ENCODE measurements around the gene OR8B12.

DNA sequence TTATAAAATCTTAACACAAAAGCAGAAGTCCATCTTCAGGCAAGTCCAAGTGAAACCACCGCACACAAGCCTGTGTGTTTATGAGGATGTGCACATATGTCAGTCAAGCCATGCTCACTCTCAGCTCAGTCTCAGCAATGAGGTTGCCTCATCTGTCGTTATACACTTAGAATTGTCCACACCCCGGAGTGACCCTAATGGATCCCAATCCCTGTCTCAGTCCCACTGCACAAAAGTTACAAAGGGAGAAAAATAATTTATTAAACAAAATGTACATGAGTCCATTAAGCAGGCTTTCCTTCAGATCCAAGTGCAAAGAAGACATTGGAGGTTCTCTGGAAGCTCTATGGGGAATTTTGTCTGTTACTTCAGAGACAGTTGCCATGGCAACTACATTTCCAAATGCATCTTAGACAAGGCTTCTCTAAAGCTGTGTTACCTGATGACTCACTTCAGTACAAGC is 24.4 kb downstream of the OR8B12 start:
- TF ChIP-seq ZNF274 (IDR thresholded peaks at IDR 0.05; ENCODE audit: low read depth, low read length) (no peak), YY1 (IDR thresholded peaks at IDR 0.05; ENCODE audit: insufficient read depth, insufficient read length) (no peak)

Measured in NT2/D1 (cell line).